HG03066 (cell line): ENCODE measurements around the gene USP43.
"Not testable (repeated sequence)": the region's sequence is repeated elsewhere in the genome, so short reads cannot be mapped to it uniquely, and the experiment has no call there.

Experiments used
- ATAC-seq: cut with Tn5 transposase; IDR thresholded peaks from one replicate; pipeline ENCODE4 v1.9.1; 2021; ENCODE audit warnings: low read depth; ENCODE audit not compliant: unreplicated experiment

USP43 gene, protein sequence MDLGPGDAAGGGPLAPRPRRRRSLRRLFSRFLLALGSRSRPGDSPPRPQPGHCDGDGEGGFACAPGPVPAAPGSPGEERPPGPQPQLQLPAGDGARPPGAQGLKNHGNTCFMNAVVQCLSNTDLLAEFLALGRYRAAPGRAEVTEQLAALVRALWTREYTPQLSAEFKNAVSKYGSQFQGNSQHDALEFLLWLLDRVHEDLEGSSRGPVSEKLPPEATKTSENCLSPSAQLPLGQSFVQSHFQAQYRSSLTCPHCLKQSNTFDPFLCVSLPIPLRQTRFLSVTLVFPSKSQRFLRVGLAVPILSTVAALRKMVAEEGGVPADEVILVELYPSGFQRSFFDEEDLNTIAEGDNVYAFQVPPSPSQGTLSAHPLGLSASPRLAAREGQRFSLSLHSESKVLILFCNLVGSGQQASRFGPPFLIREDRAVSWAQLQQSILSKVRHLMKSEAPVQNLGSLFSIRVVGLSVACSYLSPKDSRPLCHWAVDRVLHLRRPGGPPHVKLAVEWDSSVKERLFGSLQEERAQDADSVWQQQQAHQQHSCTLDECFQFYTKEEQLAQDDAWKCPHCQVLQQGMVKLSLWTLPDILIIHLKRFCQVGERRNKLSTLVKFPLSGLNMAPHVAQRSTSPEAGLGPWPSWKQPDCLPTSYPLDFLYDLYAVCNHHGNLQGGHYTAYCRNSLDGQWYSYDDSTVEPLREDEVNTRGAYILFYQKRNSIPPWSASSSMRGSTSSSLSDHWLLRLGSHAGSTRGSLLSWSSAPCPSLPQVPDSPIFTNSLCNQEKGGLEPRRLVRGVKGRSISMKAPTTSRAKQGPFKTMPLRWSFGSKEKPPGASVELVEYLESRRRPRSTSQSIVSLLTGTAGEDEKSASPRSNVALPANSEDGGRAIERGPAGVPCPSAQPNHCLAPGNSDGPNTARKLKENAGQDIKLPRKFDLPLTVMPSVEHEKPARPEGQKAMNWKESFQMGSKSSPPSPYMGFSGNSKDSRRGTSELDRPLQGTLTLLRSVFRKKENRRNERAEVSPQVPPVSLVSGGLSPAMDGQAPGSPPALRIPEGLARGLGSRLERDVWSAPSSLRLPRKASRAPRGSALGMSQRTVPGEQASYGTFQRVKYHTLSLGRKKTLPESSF

DNA sequence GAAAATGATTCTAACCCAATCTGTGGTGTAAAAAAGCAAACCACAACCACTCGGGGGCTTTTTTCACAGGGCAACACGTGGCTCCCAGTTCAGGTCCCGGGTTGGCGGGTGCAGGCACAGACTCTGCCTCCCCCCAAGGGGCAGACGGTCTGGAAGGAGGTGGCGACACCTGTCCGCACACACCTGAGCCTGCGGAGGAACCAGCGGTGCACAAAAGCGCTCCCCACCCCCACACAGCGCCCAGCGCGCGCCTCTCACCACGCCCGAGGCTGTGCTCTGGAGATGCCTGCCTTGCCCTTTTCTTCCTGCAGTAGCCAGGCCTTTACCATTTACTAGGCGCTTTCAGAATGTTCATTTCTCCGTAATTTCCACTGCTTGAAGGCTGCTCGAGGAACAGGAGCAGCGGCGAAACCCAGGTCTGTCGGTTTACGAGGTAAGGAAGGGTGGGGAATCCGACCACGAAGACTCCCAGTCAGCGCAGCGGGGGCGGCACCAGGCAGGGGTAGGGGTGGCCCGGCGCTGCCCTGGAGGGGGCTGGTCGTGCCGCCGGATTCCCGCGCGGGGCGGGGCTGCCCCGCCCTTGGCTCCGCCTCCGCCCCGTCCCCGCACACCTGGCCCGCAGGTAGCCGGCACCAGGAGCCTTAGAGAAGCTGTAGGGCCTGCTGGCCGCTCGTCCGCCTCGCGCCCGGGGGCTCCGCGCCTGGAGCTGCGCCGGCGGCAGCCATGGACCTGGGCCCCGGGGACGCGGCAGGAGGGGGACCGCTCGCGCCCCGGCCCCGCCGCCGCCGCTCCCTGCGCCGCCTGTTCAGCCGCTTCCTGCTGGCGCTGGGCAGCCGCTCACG is at the start of gene USP43:
USP43 (plus strand) TSS at position 608 of the 842 bp plus-strand sequence; CDS start at position 724, 116 bp downstream.
- ATAC-seq = no peak

DNA sequence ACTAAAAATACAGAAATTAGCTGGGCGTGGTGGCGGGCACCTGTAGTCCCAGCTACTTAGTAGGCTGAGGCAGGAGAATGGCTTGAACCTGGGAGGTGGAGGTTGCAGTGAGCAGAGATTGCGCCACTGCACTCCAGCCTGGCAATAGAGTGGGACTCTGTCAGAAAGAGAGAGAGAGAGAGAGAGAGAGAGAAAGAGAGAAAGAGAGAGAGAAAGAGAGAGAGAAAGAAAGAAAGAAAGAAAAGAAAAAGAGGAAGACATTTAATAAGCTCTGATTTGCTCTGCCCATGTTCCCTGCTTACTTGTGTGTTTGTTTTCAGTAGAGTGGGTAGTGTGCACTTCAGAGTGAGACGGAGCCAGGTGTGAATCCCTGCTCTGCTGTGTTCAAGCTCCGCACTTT is 47.7 kb upstream of the USP43 start:
- not testable (repeated sequence) for ATAC-seq

DNA sequence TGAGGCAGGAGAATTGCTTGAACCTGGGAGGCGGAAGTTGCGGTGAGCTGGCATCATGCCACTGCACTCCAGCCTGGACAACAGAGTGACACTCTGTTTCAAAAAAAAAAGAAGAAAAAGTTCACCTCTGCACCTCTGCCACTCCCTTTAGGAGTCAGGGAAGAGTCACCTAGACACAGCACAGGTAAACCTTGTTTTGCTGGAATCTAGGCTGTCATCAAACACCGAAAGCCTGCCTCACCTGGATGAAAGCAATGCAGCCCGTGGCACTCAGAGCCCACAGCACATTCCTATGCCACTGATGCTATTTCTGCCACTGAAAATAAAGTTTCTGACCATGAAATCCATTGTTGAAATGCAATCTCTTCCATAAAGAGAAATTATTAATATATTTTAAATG is 46.7 kb upstream of the USP43 start:
- no peak for ATAC-seq

DNA sequence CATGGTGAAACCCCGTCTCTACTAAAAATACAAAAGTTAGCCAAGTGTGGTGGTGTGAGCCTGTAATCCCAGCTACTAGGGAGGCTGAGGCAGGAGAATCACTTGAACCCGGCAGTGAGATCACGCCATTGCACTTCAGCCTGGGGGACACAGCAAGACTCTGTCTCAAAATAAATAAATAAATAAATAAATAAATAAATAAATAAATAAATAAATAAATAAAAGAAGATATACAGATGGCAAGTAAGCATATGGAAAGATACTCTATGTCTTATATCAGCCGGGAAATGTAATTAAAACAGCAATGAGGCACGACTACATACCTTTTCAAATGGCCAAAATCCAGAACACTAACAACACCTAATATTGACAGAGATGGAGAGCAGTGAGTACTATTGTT is 40.7 kb upstream of the USP43 start:
- not testable (repeated sequence) for ATAC-seq

DNA sequence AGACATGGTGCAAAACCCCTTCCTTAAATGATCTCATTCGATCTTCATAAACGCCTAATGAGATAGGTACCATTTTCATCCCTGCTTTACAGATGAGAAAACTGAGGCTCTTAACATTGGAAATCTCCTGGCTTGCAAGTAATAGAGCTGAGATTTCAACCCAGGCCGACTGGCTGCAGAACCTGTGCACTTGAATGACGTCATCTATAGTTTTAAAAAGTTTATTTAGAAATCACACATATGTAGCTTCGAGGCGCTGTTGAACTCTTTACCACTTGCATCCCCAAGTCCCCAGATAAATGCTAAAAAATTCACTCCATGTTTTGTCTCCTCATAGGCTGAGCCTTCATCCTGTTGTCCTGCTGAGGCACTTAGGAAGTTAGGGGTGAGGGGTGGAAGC is 38.9 kb upstream of the USP43 start:
- no peak for ATAC-seq

DNA sequence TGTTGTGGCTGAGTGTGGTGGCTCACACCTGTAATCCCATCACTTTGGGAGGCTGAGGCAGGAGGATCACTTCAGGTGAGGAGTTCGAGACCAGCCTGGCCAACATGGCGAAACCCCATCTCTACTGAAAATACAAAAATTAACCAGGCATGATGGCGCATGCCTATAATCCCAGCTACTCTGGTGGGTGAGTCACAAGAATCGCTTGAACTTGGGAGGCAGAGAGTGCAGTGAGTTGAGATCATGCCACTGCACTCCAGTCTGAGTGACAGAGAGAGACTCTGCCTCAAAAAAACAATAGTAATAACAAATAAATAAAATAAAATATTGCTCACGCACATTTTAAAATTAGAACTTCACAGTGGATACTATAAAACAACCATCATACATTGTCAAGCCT is 38.3 kb upstream of the USP43 start:
- not testable (repeated sequence) for ATAC-seq

DNA sequence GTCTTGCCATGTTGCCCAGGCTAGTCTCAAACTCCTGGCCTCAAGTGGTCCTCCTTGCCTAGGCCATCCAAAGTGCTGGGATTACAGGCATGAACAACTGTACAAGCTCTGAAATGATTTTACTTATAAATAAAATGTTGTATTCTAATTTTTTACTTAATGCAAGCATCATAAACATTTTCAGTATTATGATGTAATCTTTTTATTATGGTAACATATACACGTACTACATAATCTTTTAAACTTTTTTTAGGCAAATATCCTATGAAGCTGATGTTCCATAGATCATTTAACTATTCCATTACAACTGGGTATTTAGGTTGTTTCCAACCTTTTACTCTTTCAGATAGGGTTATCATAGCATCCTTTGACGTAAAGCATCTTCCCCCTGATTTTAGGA is 33.8 kb upstream of the USP43 start:
- ATAC-seq = no peak

DNA sequence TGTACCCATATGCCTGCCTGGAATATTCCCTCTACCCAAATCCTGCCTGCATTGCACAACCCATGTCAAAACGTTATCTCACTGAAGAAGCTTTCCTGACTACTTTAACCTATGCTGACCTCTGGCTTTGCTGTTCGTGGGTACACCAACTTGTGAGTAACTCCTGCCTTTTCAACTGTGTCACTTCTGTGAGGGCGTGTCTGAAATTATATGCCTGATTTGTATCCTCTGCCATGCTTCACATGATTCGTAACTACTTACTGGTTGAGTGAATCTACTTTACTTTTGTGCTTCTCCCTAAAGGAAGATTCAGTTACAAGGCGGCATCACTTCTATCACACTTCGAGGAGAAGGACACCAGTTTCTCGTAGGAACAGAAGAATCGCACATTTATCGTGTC is 33.3 kb upstream of the USP43 start:
- no peak for ATAC-seq

DNA sequence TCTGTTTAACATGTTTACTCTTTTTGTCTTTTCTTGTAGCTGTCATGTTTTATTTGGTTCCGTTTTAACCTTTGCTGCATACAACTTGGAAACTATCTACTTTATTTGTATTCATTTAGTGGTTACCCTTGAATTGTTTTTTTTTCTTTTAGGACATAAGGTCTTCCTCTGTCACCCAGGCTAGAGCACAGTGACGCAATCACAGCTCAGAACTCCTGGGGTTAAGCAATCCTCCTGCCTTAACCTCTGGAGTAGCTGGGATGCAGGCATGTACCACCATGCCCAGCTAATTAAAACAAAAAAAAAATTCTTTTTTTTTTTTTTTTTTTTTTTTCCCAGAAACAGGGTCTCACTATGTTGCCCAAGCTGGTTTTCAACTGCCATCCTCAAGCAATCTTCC is 29.8 kb upstream of the USP43 start:
- no peak for ATAC-seq

DNA sequence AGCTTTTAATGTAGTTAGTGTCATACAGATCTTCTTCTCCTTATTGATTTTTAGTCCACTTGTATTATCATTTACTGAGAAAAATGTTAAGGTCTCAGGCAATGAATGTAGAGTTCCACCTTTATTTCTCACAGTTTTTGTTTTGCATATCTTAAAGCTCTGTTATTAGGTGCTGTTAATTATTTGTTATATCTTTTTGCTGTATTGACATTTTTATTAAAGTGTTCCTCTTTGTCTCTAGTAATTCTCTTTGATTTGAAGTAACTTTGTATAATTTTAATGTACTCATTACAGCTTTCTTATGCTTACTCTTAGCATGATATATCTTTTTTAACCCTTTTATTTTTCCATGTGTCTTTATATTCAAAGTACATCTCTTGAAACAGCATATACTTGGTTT is 22.4 kb upstream of the USP43 start:
- no peak for ATAC-seq

DNA sequence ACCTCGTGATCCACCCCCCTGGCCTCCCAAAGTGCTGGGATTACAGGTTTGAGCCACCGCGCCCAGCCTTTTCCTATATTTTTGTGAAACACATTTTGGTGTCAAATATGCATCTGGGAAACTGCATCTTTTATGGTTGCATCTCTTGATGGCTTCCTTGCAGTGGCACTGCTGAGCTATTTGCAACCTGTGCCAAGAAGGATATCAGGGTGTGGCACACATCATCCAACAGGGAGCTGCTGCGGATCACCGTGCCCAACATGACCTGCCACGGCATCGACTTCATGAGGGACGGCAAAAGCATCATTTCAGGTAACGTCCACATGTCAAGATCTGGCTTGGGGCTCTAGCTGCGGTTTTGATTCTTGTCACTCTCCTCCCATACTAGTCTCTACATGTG is 16.8 kb upstream of the USP43 start:
- ATAC-seq = no peak

DNA sequence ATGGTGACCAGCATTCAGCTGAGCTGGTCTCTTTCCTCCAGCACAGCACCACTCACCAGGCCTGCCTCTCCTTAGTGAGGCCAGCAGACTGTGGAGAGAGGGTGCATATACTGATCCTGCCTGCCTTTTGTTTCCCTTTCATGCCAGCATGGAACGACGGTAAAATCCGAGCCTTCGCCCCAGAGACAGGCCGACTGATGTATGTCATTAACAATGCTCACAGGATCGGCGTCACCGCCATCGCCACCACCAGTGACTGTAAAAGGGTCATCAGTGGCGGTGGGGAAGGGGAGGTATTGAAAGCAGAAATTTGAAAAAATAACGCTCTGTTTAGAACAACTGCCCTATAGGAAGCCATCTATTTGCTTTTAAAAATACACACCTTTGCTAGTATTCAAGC is 12.6 kb upstream of the USP43 start:
- ATAC-seq = no peak

DNA sequence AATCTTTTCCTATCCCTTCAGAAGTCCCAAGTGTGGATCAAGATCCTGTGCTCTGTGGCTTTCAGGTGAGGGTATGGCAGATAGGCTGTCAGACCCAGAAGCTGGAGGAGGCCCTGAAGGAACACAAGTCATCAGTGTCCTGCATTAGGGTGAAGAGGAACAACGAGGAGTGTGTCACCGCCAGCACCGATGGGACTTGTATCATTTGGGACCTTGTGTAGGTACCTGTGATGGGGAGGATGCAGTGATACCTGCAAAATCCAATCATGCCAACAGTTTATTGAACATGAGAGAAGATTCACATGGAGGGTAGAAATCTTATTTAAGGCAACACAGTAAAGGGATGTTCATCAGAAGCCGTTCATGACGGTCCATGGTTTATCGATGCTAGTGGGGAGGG is 10.0 kb upstream of the USP43 start:
- ATAC-seq = no peak

DNA sequence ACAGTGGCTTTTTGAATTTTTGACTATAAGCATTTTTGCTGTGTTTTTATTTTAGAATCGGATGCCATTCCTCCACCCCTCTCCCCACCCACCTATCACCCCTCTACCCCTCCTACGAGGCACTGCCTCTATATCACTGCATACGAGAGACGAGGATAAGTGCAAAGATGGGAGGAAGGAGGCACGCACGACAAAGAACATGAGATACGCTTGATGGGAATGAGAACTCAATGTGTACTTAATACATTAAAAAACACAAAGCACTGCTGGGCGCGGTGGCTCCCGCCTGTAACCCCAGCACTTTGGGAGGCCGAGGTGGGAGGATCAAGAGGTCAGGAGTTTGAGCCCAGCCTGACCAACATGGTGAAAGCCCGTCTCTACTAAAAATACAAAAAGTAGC is 8.8 kb upstream of the USP43 start:
- no peak for ATAC-seq

DNA sequence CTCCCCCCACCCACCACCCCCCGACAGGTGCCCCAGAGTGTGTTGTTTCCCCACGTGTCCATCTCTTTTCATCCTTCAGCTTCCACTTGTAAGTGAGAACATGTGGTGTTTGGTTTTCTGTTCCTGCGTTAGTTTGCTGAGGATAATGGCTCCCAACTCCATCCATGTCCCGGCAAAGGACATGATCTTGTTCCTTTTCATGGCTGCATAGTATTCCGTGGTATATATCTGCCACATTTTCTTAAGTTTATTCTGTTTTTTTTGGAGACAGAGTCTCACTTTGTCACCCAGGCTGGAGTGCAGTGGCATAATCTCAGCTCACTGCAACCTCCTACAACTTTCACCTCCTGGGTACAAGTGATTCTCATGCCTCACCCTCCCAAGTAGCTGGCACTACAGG is 4.9 kb upstream of the USP43 start:
- ATAC-seq = not testable (repeated sequence)

DNA sequence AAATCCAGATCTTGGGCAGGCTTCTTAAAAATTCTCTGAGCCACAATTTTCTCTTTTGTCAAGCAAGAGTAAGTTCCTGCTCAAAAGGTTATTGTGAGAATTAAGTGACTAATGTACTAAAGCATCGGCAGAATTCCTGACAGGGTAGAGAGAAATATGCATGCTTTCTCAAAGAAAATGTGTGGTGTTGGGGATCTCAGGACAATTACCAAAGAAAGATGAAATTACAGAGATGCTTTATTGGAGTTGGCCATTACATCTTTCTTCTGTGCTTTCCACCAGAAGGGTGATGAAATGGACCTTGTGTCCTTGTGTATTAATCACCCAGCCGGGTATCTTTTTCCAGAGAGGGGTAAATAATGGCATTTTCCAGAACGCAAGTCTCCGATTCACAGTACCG is 1.7 kb upstream of the USP43 start:
- no peak for ATAC-seq

DNA sequence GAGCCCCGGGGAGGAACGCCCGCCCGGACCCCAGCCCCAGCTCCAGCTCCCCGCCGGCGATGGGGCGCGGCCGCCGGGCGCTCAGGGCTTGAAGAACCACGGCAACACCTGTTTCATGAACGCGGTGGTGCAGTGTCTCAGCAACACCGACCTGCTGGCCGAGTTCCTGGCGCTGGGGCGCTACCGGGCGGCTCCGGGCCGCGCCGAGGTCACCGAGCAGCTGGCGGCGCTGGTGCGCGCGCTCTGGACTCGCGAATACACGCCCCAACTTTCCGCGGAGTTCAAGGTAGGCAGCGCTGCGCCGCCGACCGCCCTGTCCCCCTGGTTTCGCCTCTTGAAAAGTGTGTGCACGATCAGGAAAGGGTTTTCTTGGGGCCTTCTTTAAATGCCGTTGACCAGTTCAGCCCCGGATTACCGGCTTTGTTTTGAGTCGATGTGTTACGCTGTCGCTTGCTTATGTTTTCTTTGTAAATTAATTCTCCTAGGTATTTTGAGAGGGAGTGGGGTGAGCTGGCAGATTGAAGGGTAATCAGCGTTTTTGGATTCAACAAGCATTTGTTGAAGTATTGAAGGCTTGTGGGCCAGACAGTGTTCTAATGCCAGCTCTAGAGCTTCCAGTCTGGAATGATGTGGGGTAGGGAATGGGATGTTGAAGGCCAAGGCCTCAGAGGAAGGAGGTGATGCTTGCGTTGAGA is 681 bp downstream of the USP43 start:
- no peak for ATAC-seq

DNA sequence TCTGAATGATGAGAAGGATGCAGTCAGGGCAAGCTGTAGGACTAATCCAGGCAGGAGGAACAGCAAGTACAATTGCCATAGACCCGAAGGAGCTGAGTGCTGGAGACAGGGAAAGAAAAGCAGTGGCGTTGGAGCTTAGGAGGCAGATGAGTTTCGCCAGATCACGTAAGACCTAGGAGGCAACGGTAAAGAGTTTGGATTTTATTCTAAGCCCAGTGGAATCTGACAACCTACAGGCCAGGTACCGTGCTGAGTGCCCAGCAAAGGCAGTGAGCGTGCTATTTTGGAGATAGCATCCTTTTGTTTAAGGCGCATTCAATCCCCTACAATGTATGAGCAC is 1.2 kb downstream of the USP43 start:
- ATAC-seq = no peak

DNA sequence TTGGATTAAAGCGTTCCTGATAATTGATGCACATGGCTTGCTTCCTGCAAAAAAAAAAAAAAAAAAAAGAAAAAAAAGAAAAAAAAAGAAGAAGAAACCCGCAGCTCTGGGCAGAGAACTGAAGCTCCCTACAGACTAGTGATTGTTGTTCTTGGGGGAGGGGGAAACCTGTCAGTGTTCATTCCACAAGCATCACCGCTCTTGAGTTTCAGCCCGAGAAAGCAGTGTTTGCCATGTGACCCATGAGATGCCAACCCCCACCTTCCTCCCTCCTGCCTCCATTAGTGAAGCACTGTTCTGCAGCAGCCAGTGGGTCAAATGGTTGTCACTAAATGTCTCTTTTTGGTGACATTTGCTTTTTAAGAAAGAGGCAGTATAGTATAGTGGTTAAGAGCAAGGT is 1.7 kb downstream of the USP43 start:
- ATAC-seq = no peak

DNA sequence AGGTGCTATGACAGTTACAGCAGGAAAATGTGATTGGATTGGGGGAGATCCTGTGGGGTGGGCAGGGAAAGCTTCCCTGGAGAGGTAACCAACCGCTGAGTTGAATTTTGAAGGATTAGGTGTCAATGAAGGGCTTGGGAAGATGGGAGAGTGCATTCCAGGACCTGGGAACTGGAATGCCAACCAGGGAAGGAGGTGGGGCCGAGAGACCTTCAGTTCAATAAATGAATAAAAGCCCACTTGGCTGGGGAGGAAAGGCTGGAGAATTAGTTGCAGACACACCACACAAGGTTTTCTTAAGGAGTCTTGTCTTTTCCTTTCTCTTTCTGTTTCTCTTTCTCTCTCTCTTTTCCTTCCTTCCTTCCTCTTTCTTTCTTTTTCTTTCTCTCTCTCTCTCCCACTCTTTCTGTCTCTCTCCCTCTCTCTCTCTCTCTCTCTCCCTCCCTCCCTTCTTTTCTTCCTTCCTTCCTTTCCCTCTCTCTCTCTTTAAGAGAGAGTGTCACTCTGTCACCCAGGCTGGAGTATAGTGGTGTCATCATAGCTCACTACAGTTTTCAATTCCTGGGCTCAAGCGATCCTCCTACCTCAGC is 3.3 kb downstream of the USP43 start:
- no peak for ATAC-seq
